ENCODE measurements around the gene KCNT2.

The KCNT2 gene

DNA sequence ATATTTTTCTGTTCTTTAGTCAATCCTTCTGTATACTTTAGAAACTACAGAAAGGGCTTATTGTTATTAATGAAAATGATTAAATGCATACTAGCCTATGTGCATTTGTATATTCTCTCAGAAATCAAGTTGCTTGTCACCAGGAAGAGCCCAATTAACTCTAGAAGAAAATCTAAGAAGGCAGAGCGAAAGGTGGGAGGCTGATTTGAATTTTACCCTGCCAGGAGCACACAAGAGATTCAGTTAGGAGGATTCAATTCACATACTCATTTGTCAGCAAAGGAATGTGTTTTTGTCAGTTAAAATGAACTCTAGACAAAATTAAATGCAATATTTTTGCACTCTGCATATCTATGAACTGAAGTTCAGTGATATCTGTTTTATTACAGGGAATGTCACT is 411.8 kb downstream of the KCNT2 start:
- no peak for DNase-seq (ENCODE audit: low spot score)

- no peak for DNase-seq (ENCODE audit: low spot score)
These were observed 414.2 kb downstream of the KCNT2 start for GRCh38 chr1:196193896-196194559.

DNA sequence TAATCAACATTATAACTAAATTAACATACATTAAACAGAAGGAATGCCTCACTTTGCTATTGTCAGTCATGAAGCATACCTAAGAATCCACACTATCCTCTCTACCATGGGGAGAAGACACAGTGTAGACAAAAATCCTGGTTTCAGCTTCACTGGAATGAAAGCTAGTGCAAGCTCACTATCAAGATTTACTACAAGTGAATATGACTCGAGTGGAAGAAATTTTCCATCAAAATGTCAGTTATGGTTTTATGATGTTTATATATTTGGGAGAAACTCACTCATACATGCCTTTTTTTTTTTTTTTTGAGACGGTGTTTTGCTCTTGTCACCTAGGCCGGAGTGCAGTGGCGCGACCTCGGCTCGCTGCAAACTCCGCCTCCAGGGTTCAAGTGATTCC is 424.3 kb downstream of the KCNT2 start:
- DNase-seq (ENCODE audit: low spot score) = no peak

DNA sequence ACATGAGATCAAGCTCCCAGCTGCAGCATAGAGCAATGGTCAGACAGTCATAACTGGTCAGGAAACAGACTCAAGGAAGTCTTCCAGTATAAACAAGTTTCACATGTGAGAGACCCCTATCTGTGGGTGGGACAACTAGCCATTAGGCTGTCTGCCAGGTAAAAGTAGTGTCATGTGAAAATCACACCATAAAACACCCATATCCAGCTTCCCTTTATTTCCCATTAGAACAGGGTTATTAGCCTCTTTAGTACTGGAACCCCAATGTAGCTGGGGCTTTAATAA is 426.7 kb downstream of the KCNT2 start:
- DNase-seq (ENCODE audit: low spot score) = no peak

- DNase-seq (ENCODE audit: low spot score) = no peak
These were observed 427.2 kb downstream of the KCNT2 start for GRCh38 chr1:196180847-196181593.

DNA sequence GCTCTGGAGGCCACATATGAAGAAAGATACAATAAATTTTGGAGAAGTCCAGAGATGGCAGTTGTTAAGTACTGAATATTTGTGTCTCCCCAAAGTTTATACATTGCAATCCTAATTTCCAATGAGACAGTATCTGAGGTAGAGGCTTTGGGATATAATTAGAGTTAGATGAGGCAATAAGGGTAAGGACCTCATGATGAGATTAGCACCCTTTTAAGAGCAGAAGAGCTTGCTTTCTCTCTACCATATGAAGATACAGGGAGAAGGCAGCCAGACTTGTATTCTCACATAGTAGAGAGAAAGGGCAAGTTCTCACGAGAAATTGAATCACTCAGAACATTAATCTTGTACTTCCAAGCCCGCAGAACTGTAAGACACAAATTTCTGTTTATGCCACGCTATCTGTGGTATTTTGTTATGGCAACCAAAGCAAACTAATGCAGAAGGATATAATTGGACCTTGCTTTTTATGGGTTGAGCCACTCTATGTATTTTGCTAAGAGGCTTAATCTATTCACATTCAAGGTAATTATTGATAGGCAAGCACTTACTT is 430.1 kb downstream of the KCNT2 start:
- DNase-seq (ENCODE audit: low spot score) = no peak

Measured in Ammon's horn (tissue), 1 donor.